ENCODE data around the gene ADCK1. TPM values are rescaled to one million over a fixed set of nuclear protein-coding genes. Genes with fewer than 3 reads are reported as not detected.

ADCK1 gene
- total RNA-seq, 4 donors from 2014 or later, result 7.8 to 22.3 (median 12.6) TPM

- in situ Hi-C loops (cut with MboI; ENCODE audit: low pct_ligation_motif_present in 1 of 4, low pct_unique_long_range_greater_than_20kb in 1 of 4, low sequenced_read_pairs in 3 of 4), result loop anchor here in 3 of 4 donors (25.0 kb wide), 2 partner anchors 692 to 717 kb away; no protein-coding TSS in a partner anchor
- no peaks in the 10 kb centered on the region for H3K27me3 ChIP-seq
- no peak overlapping the region for H3K4me3 ChIP-seq
- TF ChIP-seq POLR2AphosphoS5 (IDR thresholded peaks at IDR 0.05), result no peak
- no peak for TF ChIP-seq EP300 (IDR thresholded peaks at IDR 0.05; ENCODE audit: low read depth)
- no peak for TF ChIP-seq POLR2A (IDR thresholded peaks at IDR 0.05)
- no peak for TF ChIP-seq CTCF (IDR thresholded peaks at IDR 0.05)
- intact Hi-C loops (cut with DNase I; ENCODE audit: low total_unique reads), result no loop called here
- DNase-seq, result no peak
- no peaks in the 10 kb centered on the region for H3K4me1 ChIP-seq
- H3K36me3 ChIP-seq, result no peaks in the 10 kb centered on the region
- H3K9me3 ChIP-seq, result no peaks in the 10 kb centered on the region
- 67% methylated on average over 4 of the region's 4 CpGs; no CpG with 5 or more reads in 1 of the 2 donors for WGBS, 2 donors (ENCODE audit: low coverage in 1 of 2)
- no peak overlapping the region for H3K27ac ChIP-seq
Measured at GRCh38 chr14:77870646-77871045, 70.7 kb downstream of the ADCK1 start.

- TF ChIP-seq POLR2AphosphoS5 (IDR thresholded peaks at IDR 0.05), result no peak
- TF ChIP-seq POLR2A (IDR thresholded peaks at IDR 0.05), result no peak
- no peak for TF ChIP-seq CTCF (IDR thresholded peaks at IDR 0.05)
- TF ChIP-seq EP300 (IDR thresholded peaks at IDR 0.05; ENCODE audit: low read depth), result no peak
- 94% methylated on average over 8 of the region's 8 CpGs; no CpG with 5 or more reads in 1 of the 2 donors for WGBS, 2 donors (ENCODE audit: low coverage in 1 of 2)
- no peaks in the 10 kb centered on the region for H3K27me3 ChIP-seq
- in situ Hi-C loops (cut with MboI; ENCODE audit: low pct_ligation_motif_present in 1 of 4, low pct_unique_long_range_greater_than_20kb in 1 of 4, low sequenced_read_pairs in 3 of 4), result loop anchor here in 3 of 4 donors (25.0 kb wide), 2 partner anchors 690 to 715 kb away; no protein-coding TSS in a partner anchor
- no peak overlapping the region for H3K27ac ChIP-seq
- no peaks in the 10 kb centered on the region for H3K36me3 ChIP-seq
- intact Hi-C loops (cut with DNase I; ENCODE audit: low total_unique reads), result no loop called here
- no peak overlapping the region for H3K4me3 ChIP-seq
- DNase-seq, result no peak
- H3K4me1 ChIP-seq, result no peaks in the 10 kb centered on the region
- no peaks in the 10 kb centered on the region for H3K9me3 ChIP-seq
Measured at GRCh38 chr14:77872152-77872551, 72.2 kb downstream of the ADCK1 start.

GRCh38 chr14:77872983-77873382 lies 73.1 kb downstream of the ADCK1 start:
- no peak overlapping the region for H3K27ac ChIP-seq
- no peak overlapping the region for H3K4me3 ChIP-seq
- H3K36me3 ChIP-seq, result no peaks in the 10 kb centered on the region
- TF ChIP-seq POLR2AphosphoS5 (IDR thresholded peaks at IDR 0.05) (no peak), CTCF (IDR thresholded peaks at IDR 0.05) (no peak), POLR2A (IDR thresholded peaks at IDR 0.05) (no peak)
- DNase-seq, result no peak
- in situ Hi-C loops (cut with MboI; ENCODE audit: low pct_ligation_motif_present in 1 of 4, low pct_unique_long_range_greater_than_20kb in 1 of 4, low sequenced_read_pairs in 3 of 4), result loop anchor here in 3 of 4 donors (25.0 kb wide), 2 partner anchors 689 to 714 kb away; no protein-coding TSS in a partner anchor
- H3K9me3 ChIP-seq, result no peaks in the 10 kb centered on the region
- intact Hi-C loops (cut with DNase I; ENCODE audit: low total_unique reads), result no loop called here
- WGBS, 2 donors (ENCODE audit: low coverage in 1 of 2), result 85 to 88% methylated on average over 4 of the region's 4 CpGs
- H3K4me1 ChIP-seq, result no peaks in the 10 kb centered on the region
- no peaks in the 10 kb centered on the region for H3K27me3 ChIP-seq

GRCh38 chr14:77878783-77879182 lies 78.9 kb downstream of the ADCK1 start:
- in situ Hi-C loops (cut with MboI; ENCODE audit: low pct_ligation_motif_present in 1 of 4, low pct_unique_long_range_greater_than_20kb in 1 of 4, low sequenced_read_pairs in 3 of 4) (no loop called here), intact Hi-C loops (cut with DNase I; ENCODE audit: low total_unique reads) (no loop called here)
- Histone ChIP-seq H3K27me3 (no peaks in the 10 kb centered on the region), H3K4me3 (no peak overlapping the region), H3K9me3 (no peaks in the 10 kb centered on the region), H3K36me3 (no peaks in the 10 kb centered on the region), H3K27ac (no peak overlapping the region), H3K4me1 (no peaks in the 10 kb centered on the region)
- whole genome bisulfite sequencing, 2 donors (ENCODE audit: low coverage in 1 of 2), result 75% methylated on average over 4 of the region's 4 CpGs; no CpG with 5 or more reads in 1 of the 2 donors
- no peak for TF ChIP-seq POLR2A (IDR thresholded peaks at IDR 0.05)
- no peak for TF ChIP-seq EP300 (IDR thresholded peaks at IDR 0.05; ENCODE audit: low read depth)
- TF ChIP-seq CTCF (IDR thresholded peaks at IDR 0.05), result no peak
- no peak for TF ChIP-seq POLR2AphosphoS5 (IDR thresholded peaks at IDR 0.05)
- no peak for DNase-seq

Measured in transverse colon (tissue), 4 donors.